GM19452 (cell line): ENCODE results near the gene TNFSF4.
"Not testable (repeated sequence)": the region's sequence is repeated elsewhere in the genome, so short reads cannot be mapped to it uniquely, and the experiment has no call there.

ENCODE experiments used
- ATAC-seq: cut with Tn5 transposase; IDR thresholded peaks from one replicate; pipeline ENCODE4 v1.9.1; 2021; ENCODE audit not compliant: unreplicated experiment

TNFSF4 gene, protein sequence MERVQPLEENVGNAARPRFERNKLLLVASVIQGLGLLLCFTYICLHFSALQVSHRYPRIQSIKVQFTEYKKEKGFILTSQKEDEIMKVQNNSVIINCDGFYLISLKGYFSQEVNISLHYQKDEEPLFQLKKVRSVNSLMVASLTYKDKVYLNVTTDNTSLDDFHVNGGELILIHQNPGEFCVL

DNA sequence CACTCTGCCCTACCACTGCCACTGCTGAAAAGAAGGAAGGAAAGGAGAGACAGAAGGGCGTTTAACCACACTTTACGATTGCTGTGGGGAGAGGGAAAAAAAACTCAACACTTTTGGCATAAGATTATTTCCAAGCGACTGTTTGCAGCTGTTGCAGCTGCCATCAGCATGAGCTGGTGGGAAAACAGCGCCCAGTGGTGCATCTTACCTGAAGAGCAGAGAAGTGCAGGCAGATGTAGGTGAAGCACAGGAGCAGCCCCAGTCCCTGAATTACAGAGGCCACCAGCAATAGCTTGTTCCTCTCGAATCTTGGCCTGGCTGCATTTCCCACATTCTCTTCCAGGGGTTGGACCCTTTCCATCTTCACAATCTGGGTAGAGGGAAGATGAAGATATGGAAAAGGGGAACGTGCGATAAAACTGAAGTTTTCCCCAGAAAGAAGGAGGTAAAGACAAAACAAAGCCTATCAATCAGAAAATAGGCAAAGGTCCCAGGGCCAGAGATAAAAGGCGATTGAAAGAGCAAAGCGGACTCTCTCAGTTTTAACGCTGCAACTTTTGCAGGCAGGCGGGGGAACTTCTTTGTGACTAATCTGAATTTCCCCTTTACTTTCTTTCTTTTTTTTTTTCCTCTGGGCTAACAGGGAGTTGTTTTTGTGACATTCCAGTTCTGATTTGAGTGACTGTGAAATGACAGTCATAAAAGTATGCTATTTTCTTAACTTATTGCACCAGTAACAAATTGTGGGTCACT lies at the start of gene TNFSF4:
Gene TNFSF4 (minus strand): TSS at position 516 of the 753 bp plus-strand sequence. CDS start 155 bp downstream, at position 361.
- ATAC-seq, result no peak

DNA sequence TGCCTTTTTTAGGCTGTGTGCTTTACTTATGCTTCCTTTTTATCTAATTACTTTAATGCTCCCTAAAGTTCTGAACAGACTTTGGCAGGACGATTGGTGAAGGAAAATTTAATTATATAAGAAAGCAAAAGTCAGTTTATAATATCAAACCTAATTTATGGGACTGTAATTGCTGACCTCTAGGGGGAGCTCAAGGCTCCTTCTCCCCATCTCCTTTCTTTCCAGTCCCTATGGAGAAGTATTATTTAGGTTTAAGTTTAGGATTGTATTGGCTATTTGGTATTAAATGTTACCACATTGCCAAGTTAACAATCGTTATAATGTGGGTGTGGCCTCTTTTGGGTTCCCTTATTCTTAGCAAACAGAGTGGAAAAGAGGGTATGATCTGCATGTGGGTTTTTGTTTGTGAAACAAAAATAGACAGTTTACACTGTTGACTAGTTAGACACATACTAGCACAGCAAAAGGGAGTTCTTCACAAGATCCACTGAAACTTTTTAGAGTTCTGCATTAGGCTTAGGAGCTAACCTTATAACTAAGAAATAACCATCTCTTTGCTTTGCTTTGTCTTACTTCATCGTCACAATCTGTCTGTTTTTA lies 48.2 kb upstream of the TNFSF4 start:
- ATAC-seq, result no peak

DNA sequence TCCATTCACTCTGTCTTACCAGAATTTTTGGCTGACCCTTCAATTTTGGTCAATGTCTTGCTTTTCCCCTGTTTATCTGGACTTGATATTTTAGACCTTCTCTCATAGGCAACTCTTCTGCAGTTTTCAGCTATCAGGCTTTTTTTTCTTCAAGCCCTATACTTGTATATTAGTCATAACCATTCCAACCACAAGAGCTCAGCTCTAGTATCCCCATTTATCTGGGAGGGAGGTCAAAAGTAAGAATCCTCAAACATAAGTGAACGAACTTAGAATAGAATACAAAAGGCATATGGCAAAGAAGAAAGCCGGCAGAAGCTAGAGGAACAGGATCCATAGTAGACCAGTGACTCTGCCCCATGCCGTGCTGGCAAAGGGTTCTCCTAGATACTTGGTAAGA lies 45.9 kb upstream of the TNFSF4 start:
- no peak for ATAC-seq

DNA sequence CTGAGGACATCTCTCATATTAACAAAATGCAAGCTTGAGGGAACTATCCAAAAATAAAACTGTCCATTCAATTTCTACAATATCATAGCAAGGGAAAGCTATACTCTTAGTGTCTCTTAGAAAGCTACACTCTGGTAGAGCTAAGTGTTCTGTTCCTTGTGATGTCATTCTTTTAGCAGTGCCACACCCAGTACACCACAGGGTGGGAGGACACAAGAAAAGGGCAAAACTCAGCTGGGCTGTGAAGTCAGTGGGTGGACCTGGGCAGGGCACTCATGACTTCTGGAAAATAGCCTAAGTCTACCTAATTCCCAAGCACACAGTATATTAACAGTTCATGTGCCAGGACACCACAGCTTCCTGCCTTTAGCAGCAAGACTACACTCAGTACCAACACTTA lies 42.2 kb upstream of the TNFSF4 start:
- no peak for ATAC-seq

DNA sequence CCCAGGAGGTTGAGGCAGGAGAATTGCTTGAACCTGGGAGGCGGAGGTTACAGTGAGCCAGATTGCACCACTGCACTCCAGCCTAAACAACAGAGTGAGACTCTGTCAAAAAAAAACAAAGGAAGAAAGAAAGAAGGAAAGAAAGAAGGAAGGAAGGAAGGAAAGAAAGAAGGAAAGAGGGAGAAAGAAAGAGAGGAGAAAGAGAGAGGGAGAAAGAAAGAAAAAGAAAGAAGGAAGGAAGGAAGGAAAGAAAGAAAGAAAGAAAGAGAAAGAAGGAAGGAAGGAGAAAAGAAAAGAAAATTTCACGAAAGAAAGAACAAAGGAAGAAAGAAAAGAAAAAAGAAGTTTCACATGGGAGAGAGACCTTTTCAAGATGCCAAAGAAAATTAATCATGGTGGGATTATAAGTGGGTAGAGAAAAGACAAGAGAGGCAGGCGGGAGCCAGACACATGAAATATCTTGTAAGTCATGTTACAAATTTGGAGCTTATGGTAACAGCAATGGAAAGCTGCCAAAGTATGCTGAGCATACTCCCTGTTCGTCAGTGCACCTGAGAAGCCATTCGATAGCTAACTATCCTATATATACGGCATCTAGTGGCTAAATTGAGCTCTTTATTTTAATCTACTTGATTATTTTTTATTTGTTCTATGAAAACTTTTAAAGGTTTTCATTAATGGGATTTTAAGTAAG lies 41.3 kb upstream of the TNFSF4 start:
- no peak for ATAC-seq

DNA sequence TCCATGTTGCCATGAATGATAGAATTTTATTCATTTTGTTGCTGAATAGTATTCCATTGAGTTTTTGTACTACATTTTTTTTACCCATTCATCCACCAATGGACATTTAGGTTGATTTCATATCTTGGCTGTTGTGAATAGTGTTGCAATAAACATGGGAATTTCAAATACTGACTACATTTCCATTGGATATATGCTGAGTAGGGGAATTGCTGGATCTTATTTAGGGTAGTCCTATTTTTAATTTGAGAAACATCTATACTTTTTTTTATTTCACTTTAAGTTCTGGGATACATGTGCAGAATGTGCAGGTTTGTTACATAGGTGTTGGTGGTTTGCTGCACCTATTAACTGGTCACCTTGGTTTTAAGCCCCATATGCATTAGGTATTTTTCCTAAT lies 38.8 kb upstream of the TNFSF4 start:
- no peak for ATAC-seq

DNA sequence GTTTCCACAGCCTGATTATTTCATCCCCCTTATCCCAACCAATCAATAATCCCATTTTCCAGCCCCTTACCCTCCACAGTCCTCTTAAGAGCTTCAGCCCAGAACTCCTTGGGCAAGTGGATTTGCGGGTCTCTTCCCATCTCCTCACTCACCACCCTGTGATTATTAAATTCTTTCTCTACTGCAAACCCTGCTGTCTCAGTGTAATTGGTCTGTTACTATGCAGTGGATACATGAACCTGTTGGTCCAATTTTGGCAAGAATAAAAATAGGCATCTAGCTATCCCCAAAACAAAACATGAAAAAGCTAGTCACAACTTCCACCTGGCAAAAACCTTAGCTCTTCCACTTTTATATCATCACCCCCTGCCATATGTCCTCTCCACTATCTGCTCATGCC lies 36.2 kb upstream of the TNFSF4 start:
- ATAC-seq, result no peak

DNA sequence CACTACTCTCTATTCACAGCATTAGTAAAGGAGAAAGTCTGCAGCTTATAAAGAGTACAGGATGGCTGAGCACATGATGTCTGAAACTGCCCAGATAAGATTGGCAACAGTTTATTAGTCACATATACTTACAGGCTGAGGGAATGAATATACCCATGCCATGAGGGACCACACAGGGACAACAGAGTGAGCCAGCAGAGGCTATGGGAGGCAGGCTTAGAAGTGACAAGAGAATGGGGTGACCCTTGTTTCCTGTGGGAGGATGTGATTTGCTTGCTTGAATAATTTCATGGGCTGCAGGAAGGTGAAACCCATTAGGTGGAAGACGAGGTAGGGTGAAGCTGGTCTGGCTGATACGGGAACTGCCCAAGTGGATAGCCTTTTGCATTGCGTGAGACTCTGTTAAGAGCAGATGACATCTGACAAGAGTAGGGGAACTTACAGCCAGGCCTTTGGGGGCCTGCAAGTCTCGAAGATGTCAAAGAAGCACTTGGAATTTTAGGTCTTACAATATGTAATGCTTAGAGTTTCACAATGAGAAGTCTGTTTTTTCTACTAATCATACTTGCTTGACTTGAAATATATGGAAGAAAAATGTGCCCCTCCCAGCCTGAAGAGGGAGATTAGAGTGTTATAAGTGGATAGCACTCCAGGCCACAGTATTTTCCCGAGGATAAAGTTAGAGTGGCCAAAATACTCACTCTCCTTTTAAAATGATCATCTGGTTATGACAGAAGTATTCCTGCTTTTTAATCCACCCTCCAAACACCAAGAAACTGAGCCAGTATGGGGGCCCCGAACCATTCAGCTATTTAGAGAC lies 34.6 kb upstream of the TNFSF4 start:
- ATAC-seq, result no peak

DNA sequence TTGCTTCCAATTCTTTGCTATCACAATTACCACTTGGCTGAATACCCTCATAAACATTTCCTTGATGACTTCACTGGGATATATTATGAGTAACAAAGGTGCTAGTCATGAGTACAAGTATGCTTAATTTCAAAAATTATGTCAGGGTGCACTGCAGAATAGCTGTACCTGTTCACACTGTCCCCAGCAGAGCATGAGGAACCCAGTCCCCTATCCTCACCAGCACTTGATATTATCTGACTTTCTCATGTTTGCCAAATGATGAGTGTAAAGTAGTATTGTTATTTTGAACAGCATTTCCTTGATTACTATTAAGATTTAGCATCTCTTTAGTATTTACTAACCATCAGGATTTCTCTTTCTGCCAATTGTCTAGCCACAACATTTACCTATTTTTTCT lies 33.5 kb upstream of the TNFSF4 start:
- ATAC-seq, result no peak

DNA sequence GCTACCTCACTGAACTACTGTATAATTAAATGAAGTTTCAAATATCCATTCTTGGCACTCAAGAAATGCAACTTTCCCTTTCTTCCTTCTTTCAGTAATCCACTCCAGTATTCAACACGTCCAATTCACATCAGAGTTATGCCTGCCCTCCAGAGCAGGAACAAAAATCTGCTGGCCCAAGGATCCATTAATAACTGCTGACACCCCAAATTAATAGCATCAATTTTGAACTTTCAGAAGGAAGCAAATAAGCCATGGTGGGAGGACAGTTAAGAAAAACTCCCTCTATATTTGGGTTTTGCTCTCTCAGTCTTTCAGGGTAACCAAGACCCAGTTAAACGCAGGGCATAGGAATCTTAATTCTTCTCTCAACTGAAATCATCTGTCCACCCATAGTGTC lies 31.9 kb upstream of the TNFSF4 start:
- ATAC-seq, result no peak

DNA sequence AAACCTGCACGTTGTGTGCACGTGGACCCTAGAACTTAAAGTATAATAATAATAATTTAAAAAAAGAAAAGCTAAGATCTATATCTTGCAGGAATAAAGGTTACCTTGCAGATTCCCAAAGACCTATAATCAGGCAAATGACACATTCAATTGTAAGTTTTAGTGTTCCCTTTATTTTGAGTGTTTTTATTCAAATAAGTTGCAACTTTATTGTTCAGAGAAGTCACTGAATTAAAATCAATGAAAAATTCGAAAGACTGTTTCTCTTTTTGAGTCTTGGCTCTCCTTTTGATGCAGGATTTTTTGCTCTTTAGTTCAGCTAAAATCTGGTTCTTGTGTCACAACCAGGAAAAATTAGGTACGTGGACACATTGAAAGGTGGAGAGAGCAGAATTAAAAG lies 27.8 kb upstream of the TNFSF4 start:
- no peak for ATAC-seq

DNA sequence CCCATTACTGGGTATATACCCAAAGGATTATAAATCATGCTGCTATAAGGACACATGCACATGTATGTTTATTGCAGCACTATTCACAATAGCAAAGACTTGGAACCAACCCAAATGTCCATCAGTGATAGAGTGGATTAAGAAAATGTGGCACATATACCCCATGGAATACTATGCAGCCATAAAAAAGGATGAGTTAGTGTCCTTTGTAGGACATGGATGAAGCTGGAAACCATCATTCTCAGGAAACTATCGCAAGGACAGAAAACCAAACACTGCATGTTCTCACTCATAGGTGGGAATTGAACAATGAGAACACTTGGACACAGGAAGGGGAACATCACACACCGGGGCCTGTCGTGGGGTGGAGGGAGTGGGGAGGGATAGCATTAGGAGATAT lies 27.3 kb upstream of the TNFSF4 start:
- ATAC-seq, result not testable (repeated sequence)

DNA sequence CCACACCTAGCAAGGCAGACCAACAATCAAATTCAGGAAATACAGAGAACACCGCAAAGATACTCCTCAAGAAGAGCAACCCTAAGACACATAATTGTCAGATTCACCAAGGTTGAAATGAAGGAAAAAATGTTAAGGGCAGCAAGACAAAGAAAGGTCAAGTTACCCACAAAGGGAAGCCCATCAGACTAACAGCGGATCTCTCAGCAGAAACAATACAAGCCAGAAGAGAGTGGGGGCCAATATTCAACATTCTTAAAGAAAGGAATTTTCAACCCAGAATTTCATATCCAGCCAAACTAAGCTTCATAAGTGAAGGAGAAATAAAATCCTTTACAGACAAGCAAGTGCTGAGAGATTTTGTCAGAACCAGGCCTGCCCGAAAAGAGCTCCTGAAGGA lies 21.9 kb upstream of the TNFSF4 start:
- ATAC-seq, result not testable (repeated sequence)

DNA sequence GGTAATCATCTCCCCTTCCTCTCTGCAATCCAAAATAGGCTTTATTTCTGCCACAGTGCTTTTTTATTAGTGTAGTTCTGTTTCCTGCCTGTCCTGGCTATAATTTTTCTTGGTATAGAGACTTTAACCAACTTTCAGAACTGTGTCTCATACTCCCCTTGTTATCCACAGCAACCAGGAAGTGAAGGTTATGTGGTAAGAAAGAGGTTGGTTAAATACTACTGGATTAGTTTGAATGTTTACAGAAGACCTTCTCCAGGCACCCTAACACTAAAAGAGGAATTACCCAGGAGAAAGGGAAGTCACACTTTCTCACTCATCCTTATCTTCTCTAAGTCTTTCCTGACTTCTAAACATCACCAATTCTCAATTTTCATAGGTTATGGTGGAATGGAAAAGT lies 17.8 kb upstream of the TNFSF4 start:
- no peak for ATAC-seq

DNA sequence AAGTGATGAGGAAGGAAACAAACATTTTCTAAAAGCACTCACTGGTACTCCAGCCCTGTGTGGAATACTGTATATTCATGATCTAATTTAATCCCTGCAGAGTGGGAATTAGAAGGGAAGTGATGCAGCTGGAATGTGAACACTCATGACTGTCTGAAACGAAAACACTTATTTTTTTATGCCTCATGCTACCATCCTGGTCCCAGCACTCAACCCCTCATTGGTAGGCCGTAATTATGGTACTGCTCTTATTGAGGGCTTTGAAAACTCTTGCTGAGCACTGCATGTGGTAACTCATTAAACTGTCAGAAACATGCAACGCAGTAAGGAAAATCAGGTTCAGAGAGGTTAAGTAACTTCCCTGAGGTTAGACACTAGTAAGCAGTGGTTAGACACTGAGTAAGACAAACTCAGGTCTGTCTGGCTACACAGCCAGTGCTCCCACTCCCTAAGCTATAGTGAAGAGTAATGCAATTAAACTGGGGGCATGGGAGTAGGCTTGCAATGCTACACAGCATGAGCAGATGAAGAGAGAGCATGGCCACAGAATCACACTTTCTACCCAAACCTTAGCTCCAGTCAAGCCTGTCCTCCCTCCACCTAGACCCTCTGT lies 17.3 kb upstream of the TNFSF4 start:
- ATAC-seq, result no peak

DNA sequence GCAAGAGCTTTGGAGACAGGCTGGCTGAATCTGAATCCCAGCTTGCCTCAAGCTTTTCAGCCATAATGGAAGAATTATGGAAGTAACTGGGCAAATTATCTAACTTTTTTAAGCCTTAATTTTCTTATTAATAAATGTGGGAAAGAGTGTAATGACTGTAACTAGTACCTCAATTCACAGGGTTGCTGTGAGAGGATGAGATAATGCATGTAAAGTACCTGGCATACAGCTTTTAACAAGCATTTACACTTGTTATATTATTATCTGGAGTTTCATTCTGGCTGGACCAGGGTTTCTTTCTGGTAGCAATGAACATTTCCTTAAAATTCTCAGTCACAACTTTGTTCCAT lies 15.9 kb upstream of the TNFSF4 start:
- no peak for ATAC-seq

DNA sequence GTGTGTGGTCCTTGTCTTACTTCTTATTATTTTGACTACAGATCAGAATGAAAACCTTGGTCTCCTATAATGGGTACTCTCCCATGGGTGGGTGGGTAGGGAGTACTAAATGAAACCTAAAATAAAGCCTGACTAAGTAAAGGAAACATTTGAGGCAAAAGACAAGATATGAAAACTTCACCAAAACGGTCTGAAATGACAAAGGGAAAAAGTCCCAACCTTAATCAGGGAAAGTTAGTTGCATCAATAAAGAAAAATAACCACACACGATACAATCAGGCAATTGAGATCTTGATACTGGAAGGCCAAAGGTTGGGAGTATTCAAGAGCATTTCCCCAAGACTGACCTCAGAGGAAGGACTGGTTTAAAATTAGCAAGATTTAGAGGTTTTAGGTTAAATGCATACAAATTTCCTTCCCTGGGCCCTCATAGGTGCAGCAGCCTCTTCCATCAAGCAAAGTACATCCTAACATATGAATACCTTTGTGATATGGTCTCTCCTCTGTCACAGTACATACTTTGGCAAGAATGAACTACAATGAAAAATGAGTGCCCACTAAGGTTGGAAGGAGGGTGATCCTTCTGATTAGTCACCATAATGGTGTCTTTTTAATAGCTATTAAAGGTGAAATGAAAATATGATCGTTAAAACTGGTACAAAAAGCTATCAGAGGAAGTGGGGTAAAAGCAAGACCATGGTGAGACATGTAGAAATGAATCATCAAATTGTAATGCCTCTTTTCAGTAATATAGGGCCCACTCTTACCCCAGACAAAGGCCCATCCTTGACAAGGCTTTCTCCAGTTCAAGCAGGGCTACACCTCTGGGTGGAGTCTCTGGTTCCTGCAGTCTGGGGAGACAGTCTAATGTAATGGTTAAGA lies 15.3 kb upstream of the TNFSF4 start:
- no peak for ATAC-seq

DNA sequence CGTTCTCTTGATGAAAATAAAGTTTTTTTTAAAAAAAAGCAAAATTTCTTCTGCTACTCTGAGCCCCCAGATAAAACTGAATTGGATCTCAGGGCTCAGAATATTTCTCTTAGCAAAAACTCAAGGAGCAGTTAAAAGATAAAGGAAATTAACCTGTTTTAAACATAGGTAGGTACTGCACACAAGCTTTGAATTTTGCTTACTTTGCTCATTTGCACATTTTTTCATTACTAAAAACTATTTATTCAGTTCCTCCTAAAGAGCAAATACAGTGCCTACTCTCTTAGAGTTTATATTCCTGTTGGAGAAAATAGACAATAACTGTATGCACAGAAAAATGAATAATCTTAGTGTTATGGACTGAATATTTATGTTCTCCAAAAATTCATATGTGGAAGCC lies 13.0 kb upstream of the TNFSF4 start:
- ATAC-seq, result no peak

DNA sequence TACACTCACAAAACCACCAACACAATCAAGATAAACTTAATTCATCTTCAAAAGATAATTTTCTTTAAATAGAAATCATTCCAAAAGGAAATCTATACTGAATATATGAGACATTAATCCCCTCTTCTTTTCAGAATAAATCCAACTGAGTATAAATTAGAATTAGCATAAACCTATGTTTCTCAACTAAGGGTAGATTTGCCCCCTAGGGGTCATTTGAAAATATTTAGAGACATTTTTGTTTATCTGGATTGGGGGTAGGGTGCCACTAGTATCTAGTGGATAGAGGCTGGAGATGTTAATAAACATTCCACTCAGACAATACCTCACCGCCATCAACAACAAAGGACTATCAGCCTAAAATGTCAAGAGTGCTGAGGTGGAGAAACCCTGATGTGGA lies 6.5 kb upstream of the TNFSF4 start:
- no peak for ATAC-seq
